ENCODE data around the gene SNRPB2.

DNA sequence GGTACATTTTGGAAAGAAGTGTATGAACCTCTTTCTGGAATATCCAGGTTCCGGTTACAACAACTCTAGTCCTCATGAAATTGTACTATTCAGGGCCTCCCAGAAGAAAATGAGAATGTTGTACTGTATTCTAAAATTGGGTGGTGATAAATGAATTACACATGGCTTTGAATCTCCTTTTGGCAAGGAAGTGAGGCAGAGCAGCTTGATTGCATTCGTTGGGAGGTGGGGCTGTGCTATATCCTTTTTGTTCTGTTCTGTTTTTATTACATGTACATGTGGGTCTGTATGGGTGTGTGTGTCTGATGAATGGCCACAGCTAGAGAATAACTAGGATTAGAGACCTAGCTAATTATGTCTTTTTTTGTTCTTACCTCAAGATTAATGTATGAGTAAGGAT, 37.8 kb upstream of the SNRPB2 start:
- TF ChIP-seq, protein P1, sequence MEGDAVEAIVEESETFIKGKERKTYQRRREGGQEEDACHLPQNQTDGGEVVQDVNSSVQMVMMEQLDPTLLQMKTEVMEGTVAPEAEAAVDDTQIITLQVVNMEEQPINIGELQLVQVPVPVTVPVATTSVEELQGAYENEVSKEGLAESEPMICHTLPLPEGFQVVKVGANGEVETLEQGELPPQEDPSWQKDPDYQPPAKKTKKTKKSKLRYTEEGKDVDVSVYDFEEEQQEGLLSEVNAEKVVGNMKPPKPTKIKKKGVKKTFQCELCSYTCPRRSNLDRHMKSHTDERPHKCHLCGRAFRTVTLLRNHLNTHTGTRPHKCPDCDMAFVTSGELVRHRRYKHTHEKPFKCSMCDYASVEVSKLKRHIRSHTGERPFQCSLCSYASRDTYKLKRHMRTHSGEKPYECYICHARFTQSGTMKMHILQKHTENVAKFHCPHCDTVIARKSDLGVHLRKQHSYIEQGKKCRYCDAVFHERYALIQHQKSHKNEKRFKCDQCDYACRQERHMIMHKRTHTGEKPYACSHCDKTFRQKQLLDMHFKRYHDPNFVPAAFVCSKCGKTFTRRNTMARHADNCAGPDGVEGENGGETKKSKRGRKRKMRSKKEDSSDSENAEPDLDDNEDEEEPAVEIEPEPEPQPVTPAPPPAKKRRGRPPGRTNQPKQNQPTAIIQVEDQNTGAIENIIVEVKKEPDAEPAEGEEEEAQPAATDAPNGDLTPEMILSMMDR (IDR thresholded peaks at IDR 0.05): no peak
- TF ChIP-seq POLR2AphosphoS5 (IDR thresholded peaks at IDR 0.05): no peak

Data from gastroesophageal sphincter (tissue), 3 donors.